ENCODE data around the gene CHD6. TPM values are rescaled to one million over a fixed set of nuclear protein-coding genes. Genes with fewer than 3 reads are reported as not detected.

The CHD6 gene
- total RNA-seq, 4 donors from 2014 or later, result 24.7 to 89.7 (median 36.6) TPM

GRCh38 chr20:41499961-41500725 lies 118.0 kb downstream of the CHD6 start:
- WGBS, result 72% methylated on average over 4 of the region's 4 CpGs
- DNase-seq (ENCODE audit: low spot score in 2 of 2), result no peak
- Histone ChIP-seq H3K36me3 (peaks cover 25% of the 10 kb centered on the region), H3K27ac (no peak overlapping the region), H3K27me3 (no peaks in the 10 kb centered on the region), H3K4me3 (no peak overlapping the region), H3K4me1 (no peaks in the 10 kb centered on the region), H3K9me3 (no peaks in the 10 kb centered on the region)
- no peak for TF ChIP-seq POLR2A (IDR thresholded peaks at IDR 0.05)
- TF ChIP-seq EP300 (IDR thresholded peaks at IDR 0.05), result no peak
- TF ChIP-seq POLR2AphosphoS5 (IDR thresholded peaks at IDR 0.05), result no peak
- no peak for TF ChIP-seq CTCF (IDR thresholded peaks at IDR 0.05)

DNA sequence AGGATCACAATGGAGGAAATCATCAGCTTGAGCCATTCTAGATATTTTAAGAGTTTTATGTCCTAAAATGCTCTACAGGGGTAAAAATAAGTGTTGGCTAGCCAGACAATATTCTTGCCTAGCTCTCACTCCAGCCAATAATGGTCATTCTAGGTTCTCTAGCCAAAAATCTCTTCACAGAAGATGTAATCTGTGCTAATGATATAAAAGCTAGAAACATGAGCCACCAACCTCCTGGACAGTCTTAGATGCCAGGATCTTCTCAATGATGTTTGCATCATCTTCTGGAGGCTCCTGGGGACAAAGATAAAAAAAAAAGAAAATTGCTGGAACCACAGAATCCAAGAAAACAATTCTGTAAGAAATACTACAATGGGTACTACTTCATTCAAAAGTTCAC lies 119.1 kb downstream of the CHD6 start:
- Histone ChIP-seq H3K36me3 (peaks cover 28% of the 10 kb centered on the region), H3K4me1 (no peaks in the 10 kb centered on the region), H3K4me3 (no peak overlapping the region), H3K27ac (no peak overlapping the region), H3K27me3 (no peaks in the 10 kb centered on the region), H3K9me3 (no peaks in the 10 kb centered on the region)
- TF ChIP-seq POLR2A (IDR thresholded peaks at IDR 0.05), result no peak
- TF ChIP-seq CTCF (IDR thresholded peaks at IDR 0.05), result no peak
- no peak for TF ChIP-seq EP300 (IDR thresholded peaks at IDR 0.05)
- no peak for DNase-seq (ENCODE audit: low spot score in 2 of 2)

GRCh38 chr20:41497186-41497895 lies 120.8 kb downstream of the CHD6 start:
- TF ChIP-seq CTCF (IDR thresholded peaks at IDR 0.05) (no peak), POLR2AphosphoS5 (IDR thresholded peaks at IDR 0.05) (no peak), EP300 (IDR thresholded peaks at IDR 0.05) (no peak), POLR2A (IDR thresholded peaks at IDR 0.05) (no peak)
- no peak overlapping the region for H3K4me3 ChIP-seq
- no peak overlapping the region for H3K27ac ChIP-seq
- H3K36me3 ChIP-seq, result peaks cover 42% of the 10 kb centered on the region
- WGBS, result 89% methylated on average over 9 of the region's 9 CpGs
- H3K9me3 ChIP-seq, result no peaks in the 10 kb centered on the region
- H3K4me1 ChIP-seq, result no peaks in the 10 kb centered on the region
- DNase-seq (ENCODE audit: low spot score in 2 of 2), result no peak
- no peaks in the 10 kb centered on the region for H3K27me3 ChIP-seq

- H3K4me1 ChIP-seq, result no peaks in the 10 kb centered on the region
- TF ChIP-seq CTCF (IDR thresholded peaks at IDR 0.05), result no peak
- no peak for TF ChIP-seq POLR2AphosphoS5 (IDR thresholded peaks at IDR 0.05)
- no peak for TF ChIP-seq POLR2A (IDR thresholded peaks at IDR 0.05)
- TF ChIP-seq EP300 (IDR thresholded peaks at IDR 0.05), result no peak
- DNase-seq (ENCODE audit: low spot score in 2 of 2), result no peak
- no peak overlapping the region for H3K4me3 ChIP-seq
- WGBS, result 85% methylated on average over 4 of the region's 4 CpGs
- H3K9me3 ChIP-seq, result no peaks in the 10 kb centered on the region
- no peaks in the 10 kb centered on the region for H3K27me3 ChIP-seq
- no peak overlapping the region for H3K27ac ChIP-seq
- peaks cover 71% of the 10 kb centered on the region for H3K36me3 ChIP-seq
These were observed 123.7 kb downstream of the CHD6 start for GRCh38 chr20:41494451-41494850.

DNA sequence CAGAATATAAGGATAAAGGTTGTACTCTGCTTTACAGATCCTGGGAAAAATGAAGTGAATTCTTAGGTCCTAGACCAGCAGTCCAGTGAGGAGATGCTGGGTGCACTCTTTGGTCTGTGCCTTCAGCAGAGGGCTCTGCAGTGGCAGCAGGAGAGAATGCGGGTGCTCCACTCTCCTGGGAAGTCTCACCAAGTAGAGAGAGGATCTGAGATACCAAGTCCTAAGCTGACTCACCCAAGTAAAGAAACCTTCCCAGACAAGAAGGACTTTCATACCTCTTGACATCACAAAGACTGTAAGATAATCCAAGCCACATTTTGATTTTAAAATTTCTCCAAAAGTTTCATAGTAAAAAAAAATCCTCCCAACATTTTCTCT lies 134.6 kb downstream of the CHD6 start:
- no peaks in the 10 kb centered on the region for H3K4me1 ChIP-seq
- H3K4me3 ChIP-seq, result no peak overlapping the region
- no peaks in the 10 kb centered on the region for H3K27me3 ChIP-seq
- peaks cover 81% of the 10 kb centered on the region for H3K36me3 ChIP-seq
- 93% methylated on average over 1 of the region's 1 CpG for WGBS
- no peak overlapping the region for H3K27ac ChIP-seq
- TF ChIP-seq CTCF (IDR thresholded peaks at IDR 0.05), result no peak
- TF ChIP-seq POLR2A (IDR thresholded peaks at IDR 0.05), result no peak
- no peak for TF ChIP-seq POLR2AphosphoS5 (IDR thresholded peaks at IDR 0.05)
- TF ChIP-seq EP300 (IDR thresholded peaks at IDR 0.05), result no peak
- DNase-seq (ENCODE audit: low spot score in 2 of 2), result no peak
- H3K9me3 ChIP-seq, result no peaks in the 10 kb centered on the region
